GM19324 (cell line): ENCODE measurements around the gene ARHGAP12.

Experiments used
- ATAC-seq: cut with Tn5 transposase; IDR thresholded peaks from one replicate; pipeline ENCODE4 v1.9.1; 2021; ENCODE audit warnings: mild to moderate bottlenecking, moderate library complexity; ENCODE audit not compliant: unreplicated experiment, low FRiP score

Gene ARHGAP12

DNA sequence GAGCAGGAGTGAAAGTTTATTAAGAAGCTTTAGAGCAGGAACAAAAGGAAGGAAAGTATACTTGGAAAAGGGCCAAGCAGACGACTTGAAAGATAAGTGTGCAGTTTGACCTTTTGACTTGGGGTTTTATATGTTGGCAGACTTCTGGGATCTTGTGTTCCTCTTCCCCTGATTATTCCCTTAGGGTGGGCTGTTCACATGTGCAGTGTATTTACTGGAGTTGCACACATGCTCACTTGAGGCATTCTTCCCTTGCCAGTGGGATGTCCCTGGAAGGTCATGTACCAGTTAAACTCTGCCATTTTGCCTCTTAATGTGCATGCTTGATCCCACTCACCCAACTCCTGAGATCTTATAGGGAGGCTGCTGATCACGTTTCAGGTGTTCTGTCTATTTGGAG, 23.4 kb upstream of the ARHGAP12 start:
- ATAC-seq, result no peak

DNA sequence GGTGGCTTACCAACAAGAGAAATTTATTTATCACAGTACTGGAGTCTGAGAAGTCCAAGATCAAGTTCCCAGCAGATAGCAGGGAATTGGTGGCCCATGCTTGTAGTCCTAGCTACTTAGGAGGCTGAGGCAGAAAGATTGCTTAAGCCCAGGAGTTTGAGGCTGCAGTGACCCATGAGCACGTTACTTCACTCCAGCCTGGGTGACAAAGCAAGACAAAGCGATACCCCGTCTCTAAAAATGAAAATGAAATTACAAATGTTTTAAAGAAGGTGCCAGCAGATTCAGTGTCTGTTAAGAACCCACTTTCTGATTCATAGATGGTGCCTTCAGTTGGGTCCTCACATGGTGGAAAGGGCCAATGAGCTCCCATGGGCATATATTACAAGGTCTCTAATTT, 20.6 kb upstream of the ARHGAP12 start:
- ATAC-seq, result no peak

GRCh38 chr10:31948021-31948420, 19.4 kb upstream of the ARHGAP12 start:
- ATAC-seq, result no peak

DNA sequence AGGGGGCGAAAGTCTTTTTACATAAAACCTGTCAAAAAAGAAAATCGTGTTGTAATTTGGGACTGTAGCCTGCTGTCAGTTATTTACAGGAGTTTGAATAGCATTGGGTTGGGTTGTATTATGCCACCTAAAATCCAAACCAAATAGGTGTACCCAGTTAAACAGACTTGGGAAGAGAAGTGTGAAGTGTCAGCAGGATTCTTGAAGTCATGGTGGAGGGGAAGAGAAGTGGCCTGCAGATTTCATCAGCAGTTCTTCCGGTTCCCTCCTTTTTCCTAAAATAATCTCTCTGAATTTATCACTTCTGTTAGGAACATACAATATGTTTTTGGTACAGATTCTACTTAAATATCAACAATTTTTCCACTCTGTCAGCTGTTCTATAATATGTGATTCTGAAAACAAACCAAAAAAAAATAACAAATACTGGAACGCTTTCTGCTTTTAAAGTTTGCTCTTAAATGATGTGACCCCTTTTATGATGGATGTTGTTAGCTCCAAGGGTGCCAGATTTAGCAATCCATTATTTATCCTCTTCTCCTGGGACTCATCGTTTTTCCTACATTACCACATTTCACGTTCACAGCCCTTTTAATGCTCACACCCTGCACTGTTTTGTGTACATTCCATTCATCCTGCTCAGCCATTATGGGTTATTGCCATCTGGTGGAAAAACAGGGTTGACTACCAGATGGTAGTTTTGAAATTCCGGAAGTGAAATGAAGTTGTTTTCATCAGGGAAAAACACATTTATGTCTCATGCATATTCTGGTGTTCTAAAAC, 18.7 kb upstream of the ARHGAP12 start:
- no peak for ATAC-seq

DNA sequence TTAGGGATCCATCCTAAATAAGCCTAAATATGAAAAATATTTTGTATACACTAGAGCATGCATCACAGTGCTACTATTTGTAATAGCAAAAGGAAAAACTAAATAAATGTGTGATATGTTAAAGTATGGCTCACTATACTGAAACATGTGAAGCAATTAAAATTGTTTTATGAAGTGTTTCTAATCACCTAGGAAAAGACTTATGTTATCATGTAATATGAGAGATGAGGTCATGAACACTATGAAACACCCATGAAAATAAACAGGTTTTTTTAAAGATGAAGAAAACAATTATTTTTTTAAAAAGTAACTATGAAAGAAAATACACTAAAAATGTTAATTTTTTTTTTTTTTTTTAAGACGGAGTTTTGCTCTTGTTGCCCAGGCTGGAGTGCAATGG, 16.8 kb upstream of the ARHGAP12 start:
- no peak for ATAC-seq

DNA sequence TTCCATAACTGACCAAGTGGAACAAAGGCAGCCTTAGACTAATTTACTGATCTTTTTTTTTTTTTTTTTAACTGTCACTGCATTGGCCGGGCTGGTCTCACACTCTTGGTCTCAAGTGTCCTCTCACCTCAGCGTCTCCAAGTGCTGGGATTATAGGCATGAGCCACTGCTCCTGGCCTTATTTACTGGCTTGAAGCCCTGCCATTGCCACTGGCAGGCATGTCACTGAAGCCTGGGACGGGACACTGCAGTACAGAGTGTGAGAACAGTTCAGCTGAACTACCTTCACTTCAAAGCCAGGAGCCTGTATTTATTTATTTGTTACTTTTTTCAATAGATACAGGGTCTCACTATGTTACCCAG, 15.4 kb upstream of the ARHGAP12 start:
- no peak for ATAC-seq

DNA sequence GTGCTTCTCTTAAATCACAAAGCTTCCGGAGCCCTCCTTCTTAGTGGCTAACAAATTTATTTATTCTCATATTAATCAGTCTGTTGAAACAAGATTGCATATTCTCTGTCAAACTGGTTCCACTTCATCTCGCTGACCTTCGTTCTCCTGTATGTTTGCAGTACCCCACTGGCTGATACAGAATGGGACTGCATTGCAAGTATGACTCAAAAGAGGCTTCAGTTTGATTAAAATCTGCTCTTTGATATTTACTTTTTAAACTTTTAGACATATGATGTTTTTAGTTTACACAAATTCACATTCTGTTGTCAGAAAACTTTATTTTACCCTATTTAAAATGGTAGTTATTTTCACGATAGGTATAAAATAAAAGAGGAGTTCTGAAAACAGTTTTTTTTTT, 14.3 kb upstream of the ARHGAP12 start:
- ATAC-seq, result no peak

GRCh38 chr10:31942435-31942834, 13.8 kb upstream of the ARHGAP12 start:
- ATAC-seq, result no peak

DNA sequence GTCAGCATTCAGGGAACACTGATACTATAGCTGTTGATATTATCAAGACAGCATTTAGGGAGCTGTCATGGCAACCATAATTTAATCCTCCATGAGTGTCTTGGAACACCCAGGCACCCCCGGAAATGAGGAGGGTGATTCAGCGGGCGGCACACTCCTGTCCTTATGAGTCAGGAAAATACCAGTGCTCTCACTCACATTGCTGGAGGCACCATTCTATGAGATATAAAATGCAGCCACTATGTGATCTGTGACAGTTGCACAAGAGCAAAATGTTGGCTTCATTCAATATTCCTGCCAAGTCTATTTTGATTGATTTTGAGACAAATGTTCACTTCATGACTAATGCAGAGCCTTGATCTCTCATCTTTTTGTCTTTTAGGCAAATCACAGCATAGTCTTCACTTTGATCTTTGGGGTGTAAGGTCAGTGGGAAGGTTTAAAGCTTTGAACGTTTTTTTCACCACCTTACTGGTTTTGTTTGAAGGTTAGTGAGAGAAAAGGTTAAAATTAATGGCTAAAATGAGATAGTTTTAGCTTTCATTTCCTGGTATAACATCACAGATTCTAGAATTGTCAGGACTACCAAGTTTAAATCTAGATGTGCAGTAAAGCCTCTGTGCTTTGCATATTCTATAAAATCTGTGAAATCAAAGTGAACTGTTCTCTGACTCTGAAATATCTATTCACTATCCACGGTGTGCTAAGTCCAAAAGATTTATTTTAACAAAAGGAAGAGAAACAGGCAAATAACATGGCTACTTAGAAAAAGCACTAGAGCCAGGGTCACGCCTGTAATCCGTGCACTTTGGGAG, 12.4 kb upstream of the ARHGAP12 start:
- ATAC-seq, result no peak

DNA sequence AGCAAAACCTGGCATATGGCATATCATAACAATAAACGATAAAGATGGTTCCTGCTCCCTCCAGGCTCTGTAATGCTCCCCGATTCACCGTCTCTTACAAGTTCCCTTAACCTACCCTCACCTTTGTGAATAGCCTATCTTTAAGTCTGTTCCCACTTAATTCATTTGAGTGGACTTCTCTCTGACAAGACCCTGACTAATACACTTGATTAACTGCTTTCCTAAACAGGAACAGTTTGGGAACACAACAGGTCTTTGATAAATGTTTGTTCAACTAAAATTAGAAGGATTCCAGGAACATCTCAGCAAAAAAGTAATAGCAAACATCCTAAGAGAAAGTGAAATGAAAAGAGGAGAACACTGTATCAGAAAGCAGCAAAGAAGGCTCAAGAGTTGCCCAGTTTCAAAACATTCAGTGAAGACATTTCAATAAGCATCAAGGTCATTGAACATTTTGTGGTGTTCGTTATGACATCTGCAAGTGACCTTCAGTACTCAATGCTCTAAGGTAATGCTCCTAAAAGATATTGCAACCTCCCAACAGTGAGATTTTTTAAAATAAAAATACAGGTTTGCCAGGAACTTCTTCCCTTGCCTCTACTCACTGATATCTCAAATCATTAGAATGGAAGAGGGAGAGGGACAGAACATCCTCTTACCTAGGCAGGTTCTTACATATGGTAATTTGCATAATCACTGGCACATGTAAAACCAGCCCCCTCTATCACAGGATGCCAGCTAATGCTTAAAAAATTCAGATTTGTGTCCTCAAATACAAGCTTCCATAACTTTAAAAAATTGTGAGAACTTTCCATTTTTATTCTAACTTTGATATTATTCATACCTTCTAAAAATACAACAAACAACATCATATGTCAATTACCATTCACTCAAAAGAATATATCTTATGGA, 11.4 kb upstream of the ARHGAP12 start:
- no peak for ATAC-seq

- no peak for ATAC-seq
Measured at GRCh38 chr10:31937371-31937770, 8.7 kb upstream of the ARHGAP12 start.

GRCh38 chr10:31936933-31937332, 8.3 kb upstream of the ARHGAP12 start:
- no peak for ATAC-seq

DNA sequence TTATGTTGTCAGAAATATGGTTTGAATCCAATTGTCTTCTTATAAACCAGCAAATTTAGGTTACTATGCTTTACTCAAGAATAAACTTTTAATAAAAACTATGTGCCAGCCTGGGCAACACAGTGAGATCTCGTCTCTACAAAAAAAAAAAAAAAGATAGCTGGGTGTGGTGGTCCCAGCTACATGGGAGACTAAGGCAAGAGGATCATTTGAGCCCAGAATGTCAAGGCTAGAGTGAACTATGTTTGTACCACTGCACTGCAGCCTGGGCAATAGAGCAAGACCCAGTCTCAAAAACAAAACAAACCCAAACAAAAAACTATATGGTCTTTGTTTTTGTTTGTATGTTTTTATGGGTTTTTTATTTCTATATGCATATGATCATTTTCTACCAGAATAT, 7.5 kb upstream of the ARHGAP12 start:
- ATAC-seq, result no peak

DNA sequence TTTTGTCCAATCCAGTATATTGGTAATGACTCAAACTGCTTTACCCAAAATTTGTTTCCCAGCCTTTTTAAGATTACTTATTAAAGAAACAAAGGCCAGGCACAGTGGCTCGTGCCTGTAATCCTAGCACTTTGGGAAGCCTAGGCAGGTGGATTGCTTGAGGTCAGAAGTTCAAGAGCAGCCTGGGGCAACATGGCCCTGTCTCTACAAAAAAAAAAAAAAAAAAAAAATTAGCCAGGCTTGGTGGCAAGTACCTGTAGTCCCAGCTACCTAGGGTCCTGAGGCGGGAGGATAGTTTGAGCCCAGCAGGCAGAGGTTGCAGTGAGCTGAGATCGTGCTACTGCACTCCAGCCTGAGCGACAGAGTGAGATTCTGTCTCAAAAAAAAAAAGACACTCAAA, 7.0 kb upstream of the ARHGAP12 start:
- no peak for ATAC-seq

DNA sequence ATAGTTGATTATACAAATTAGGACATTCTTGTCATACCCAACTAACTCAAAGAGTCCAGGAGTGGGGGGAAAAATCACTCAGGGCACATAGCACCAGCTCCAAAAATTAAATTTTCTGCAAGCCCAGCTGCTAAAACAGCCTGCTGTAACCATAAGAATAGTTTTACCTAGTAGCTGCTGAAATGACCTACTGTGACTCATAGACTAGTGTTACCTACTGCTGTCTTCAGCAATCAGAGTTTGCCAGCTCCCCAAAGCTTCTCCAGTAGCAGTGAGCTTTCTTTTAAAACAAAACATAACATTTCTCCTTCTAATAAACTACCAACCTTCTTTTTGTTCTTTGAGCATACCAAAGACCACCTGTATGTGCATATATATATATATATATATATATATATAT, 4.2 kb upstream of the ARHGAP12 start:
- ATAC-seq, result no peak

- ATAC-seq, result no peak
Measured at GRCh38 chr10:31930856-31931255, 2.2 kb upstream of the ARHGAP12 start.

DNA sequence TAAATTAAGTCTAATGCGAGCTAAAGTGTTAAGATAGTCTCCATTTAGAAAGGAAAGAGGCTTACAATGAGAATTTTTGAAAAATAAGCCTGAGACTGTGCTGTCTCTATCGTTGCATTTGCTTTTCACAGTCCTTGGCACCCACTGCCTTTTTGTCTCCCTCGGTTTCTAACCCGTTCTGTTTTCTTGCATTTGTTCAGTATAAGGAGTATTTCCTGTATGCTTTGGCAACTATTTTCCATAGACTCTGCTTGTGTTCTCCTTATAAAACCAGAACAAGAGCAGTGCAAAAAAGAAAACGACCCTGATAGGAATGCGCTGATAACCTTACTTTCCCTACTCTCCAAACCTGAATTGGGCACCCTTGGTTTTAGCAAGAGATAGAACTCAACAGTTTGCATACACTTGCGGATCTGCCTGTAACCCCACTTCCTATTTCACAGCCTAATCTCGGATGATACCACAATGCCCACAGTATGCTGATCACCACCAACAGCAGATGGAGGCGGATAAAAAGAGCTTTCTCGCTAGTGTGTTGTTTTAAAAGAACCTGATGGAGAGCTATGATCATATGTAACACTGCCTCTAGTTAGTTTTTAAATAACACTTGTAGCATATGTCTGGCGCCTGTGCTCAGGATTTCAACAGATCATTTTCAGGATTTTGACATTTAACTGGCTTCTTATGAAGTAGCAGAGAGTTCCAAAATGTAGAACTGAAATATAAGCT, 1.6 kb upstream of the ARHGAP12 start:
- no peak for ATAC-seq

DNA sequence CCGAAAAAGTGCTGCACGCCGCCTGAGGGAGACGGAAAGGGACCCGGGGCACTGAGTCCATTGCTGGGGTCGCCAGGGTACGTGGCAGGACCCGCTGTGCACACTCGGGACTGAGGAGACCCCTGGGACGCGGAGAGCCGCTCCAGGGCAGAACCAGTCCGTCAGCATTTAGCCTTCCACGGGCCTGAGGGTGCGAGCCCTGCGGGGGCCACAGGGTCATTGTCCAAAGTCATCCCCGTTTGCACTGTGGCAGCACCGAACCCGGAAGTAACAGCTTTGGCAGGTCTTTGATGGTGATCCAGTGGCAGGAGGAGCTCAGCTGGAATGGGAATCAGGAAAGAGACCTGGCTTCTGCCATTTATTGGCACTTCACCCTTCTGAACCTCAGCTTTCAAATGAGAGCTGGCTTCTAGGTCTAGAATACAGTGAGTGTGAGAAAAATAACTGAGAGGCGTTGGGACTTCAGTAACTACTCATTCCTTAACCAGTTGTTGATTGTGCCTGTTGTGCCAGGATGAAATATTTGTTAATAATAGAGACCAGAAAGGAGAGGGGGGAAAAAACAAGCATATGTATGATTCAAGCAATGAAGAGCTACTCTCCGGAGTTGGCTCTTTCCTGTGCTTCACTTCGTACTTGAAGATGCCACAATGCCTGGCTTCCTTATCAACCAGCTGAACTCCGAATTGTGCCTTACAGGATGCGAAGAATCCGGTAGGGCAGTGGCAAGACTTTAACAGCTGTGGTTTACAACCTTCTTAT, 811 bp upstream of the ARHGAP12 start:
- peak; percentile 27 for ATAC-seq

DNA sequence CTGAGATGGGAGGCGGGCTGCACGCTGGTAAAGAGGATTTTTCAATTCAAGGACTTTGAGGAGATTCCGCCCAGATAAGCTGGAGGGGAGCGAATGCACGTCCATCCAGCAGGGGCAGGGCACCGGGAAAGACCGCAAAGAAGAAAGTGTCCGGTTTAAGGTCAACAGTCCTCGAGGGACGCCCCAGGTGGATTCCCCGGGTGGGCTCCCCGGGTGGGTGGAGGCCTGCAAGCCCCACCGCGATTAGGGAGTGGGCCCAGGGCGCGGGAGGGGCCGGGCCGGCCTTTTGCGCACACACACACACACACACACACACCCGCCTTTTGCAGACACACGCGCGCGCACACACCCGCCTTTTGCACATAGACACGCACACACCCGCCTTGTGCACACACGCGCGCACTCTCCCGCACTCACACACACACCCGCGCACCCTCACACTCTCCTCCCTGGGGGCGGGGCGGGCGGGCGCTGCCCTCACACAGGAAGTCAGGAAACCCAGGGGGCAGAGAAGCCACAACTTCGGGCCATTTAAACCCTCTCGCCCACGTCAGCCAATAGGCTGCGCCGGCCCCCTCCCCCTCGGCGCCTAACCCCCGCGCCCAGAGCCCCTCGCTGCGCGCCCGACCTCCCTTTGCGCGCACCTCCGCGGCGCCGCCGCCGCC, 615 bp downstream of the ARHGAP12 start:
- peak; percentile 40 for ATAC-seq
